Brain microvascular endothelial cell (primary cell): ENCODE measurements around the gene SMAD1.

Experiments
- DNase-seq: peaks from one replicate; pipeline ENCODE4 v3.0.0-alpha.2; 2020
- H3K27ac ChIP-seq: fragments of 250-450 bp; sonication (Bioruptor Pico); 2 replicates; pipeline ENCODE4 v1.5.1; 2020; ENCODE audit warnings: mild to moderate bottlenecking, moderate library complexity
- H3K27me3 ChIP-seq: fragments of 250-450 bp; sonication (Bioruptor Pico); replicated peaks from 2 replicates; pipeline ENCODE4 v1.5.1; 2020; ENCODE audit warnings: mild to moderate bottlenecking
- H3K36me3 ChIP-seq: fragments of 250-450 bp; sonication (Bioruptor Pico); replicated peaks from 2 replicates; pipeline ENCODE4 v1.5.1; 2020; ENCODE audit warnings: mild to moderate bottlenecking
- H3K4me3 ChIP-seq: 2 replicates; pipeline ENCODE4 v1.5.1; 2011; ENCODE audit warnings: low read depth, mild to moderate bottlenecking, control low read depth, low read length, moderate library complexity
- CTCF ChIP-seq: IDR thresholded peaks from 2 replicates; pipeline ENCODE4 v1.5.1; 2011; ENCODE audit warnings: low read depth, mild to moderate bottlenecking, moderate library complexity, low read length, control low read depth, inconsistent platforms; ENCODE audit errors: missing control alignments
- in situ Hi-C: cut with HindIII; loops from 2 replicates; pipeline ENCODE4 v1.10.0; 2017; ENCODE audit warnings: low sequenced_read_pairs, low pct_ligation_motif_present

SMAD1 gene

DNA sequence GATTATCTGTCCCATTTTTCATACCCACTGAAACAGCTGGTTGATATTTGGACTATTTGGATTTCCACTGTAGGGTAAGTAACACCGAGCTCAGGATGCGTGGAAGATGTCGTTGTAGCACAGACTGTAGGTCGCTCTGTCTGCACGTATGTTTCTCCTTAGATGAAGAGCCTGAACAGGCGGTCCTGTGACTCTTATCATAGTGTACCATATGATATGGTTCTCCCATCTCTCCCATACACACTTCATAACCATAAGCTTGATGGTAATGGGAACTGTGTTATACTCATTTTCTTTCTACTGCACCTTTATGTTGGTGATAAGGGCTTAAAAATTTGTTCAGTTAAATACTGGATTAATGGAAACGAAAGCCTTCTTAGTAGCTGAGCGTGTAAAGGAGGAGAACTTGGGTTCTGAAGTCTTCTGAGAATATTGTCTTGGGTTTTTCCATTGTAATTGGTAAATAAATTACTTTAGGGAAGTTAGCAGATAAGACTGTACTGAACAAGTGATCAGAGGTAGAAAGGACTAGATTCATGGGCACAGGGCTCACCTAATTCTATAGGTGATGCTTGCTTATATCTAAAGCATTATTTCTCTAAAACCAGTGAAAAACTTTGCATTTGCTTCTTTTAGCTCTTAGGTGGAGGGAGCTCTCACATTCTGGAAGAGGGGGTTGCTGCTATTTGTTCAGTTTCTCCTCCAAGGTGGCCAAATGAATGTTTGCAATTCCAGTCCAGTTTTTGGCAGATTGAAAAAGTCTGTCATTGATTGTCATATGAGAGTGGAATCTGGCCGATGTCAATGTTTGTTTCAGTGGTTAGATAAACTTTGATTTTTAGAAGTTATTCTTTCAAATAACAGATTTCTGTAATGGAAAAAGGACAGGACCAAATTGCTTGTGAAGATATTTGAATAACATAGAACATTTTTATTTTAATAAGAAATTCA is 15.8 kb downstream of the SMAD1 start:
- TF ChIP-seq CTCF = no peak
- no peaks in the 10 kb centered on the region for H3K27me3 ChIP-seq
- no peak overlapping the region for H3K27ac ChIP-seq
- no peaks in the 10 kb centered on the region for H3K36me3 ChIP-seq
- in situ Hi-C loops = no loop called here
- H3K4me3 ChIP-seq = no peak overlapping the region
- DNase-seq = no peak

- in situ Hi-C loops = no loop called here
These were observed 16.8 kb downstream of the SMAD1 start for GRCh38 chr4:145498430-145498829.

DNA sequence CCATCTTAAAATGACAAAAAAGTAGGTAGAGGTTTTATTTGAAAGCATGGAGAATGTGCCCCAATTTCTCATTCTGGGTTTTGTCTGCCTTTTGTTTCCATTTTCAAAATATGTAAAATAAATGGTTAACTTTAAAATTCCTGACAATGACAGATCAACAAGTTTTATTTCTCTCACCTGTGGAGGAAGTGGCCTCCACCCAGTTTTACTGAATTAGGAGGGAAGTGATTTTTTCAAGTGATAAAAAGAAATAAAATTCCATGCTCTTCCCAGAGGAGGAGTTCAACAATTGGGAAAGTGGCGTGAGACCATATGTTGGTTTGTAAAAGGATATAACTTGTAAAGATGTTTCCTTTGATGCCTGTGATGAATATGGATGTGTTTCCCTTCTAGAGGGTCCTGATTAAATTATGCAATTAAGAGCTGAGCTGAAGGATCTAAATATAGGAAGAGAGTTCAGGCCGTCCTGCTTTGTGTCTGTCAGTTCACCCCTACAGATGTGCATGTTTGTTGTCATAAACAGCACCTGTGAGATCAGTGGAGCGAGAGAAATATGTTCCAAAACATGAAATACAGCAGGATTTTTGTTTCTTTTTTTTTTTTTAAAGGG is 19.5 kb downstream of the SMAD1 start:
- no peaks in the 10 kb centered on the region for H3K27me3 ChIP-seq
- in situ Hi-C loops = no loop called here
- H3K36me3 ChIP-seq = no peaks in the 10 kb centered on the region
- no peak for DNase-seq
- no peak for TF ChIP-seq CTCF
- no peak overlapping the region for H3K4me3 ChIP-seq
- H3K27ac ChIP-seq = no peak overlapping the region

More at GRCh38 chr4:145498430-145498829, 16.8 kb downstream of the SMAD1 start:
- DNase-seq = no peak
- Histone ChIP-seq H3K36me3 (no peaks in the 10 kb centered on the region), H3K27me3 (no peaks in the 10 kb centered on the region), H3K27ac (no peak overlapping the region), H3K4me3 (no peak overlapping the region)
- no peak for TF ChIP-seq CTCF

GRCh38 chr4:145502809-145503208 is 21.2 kb downstream of the SMAD1 start:
- H3K36me3 ChIP-seq = no peaks in the 10 kb centered on the region
- H3K27ac ChIP-seq = no peak overlapping the region
- TF ChIP-seq CTCF = no peak
- no peak for DNase-seq
- no peak overlapping the region for H3K4me3 ChIP-seq
- in situ Hi-C loops = no loop called here
- no peaks in the 10 kb centered on the region for H3K27me3 ChIP-seq

DNA sequence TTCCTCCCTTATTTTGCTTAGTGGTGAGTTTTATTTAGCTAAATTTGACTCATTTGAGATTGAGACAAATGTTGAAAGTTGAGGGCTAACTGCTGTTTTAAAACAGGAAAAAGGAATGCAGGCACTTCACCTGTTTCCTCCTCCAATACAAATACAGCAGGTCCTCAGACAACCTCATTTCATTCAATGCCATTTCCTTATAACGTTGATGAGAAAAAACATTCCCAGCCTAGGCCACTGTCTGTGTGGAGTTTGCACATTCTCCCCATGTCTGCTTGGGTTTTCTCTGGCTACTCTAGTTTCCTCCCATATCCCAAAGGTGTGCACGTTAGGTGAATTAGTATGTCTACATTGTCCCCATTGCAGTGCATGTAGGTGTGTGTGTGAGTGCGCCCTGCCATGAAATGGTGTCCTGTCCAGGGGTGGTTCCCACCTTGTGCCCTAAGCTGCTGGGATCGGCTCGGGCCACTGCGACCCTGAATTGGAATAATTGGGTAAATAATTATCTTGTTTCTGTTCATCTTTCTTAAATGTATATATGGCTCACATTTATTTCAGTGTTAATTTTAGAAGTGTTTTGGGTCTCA is 21.9 kb downstream of the SMAD1 start:
- Histone ChIP-seq H3K36me3 (no peaks in the 10 kb centered on the region), H3K27me3 (no peaks in the 10 kb centered on the region), H3K4me3 (no peak overlapping the region), H3K27ac (no peak overlapping the region)
- in situ Hi-C loops = no loop called here
- no peak for DNase-seq
- TF ChIP-seq CTCF = no peak
